HFF-Myc (cell line): ENCODE results near the gene LRRFIP2.
"Not testable (repeated sequence)": the region's sequence is repeated elsewhere in the genome, so short reads cannot be mapped to it uniquely, and the experiment has no call there.

Experiments
- DNase-seq: peaks from one replicate; pipeline ENCODE4 v3.0.0-alpha.2; 2011; ENCODE audit warnings: low read depth; ENCODE audit errors: extremely low read depth
- H3K4me3 ChIP-seq: replicated peaks from 2 replicates; pipeline ENCODE4 v1.5.1; 2011; ENCODE audit warnings: low read depth, mild to moderate bottlenecking, control low read depth, low read length
- CTCF ChIP-seq: IDR thresholded peaks from 2 replicates; pipeline ENCODE4 v1.5.1; 2012; ENCODE audit warnings: mild to moderate bottlenecking, low read depth, low read length, control low read depth; ENCODE audit errors: missing control alignments

The LRRFIP2 gene

DNA sequence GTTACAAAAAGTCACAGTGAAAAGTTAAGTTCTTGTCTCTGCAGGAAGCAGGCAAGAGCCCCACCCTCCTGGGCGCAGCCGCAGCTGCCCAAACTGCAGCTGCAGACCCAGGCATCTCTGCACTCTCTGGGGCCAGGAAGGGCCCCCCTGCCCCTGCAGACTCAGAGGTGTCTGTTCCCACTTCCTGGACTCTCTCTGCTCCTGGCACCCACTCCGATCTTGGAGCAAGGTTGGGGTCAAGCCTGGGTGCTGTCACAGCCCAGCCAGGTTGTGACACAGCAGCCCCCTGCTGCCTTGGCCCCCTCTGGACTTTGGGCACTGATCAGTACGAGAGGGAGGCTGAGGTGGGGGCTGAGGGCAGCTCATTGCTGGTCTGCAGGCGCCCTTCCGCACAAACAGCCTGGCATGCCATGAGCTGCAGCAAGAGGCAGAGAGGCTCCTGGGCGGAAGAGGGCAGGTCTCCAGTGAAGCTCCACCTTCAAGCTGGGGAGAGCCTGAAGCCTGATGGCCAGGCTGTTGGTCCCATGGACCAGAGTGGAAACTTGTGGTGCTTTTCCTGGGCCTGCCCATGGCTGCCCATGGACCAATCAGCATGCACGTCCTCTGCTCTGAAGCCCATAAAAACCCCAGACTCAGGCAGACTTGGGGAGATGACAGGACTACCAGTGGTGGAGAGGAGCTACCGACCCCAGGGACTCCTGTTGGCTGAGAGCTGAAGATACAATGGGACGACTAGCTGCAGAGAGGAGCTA is 42.9 kb upstream of the LRRFIP2 start:
- no peak for TF ChIP-seq CTCF
- no peak for DNase-seq
- no peak overlapping the region for H3K4me3 ChIP-seq

DNA sequence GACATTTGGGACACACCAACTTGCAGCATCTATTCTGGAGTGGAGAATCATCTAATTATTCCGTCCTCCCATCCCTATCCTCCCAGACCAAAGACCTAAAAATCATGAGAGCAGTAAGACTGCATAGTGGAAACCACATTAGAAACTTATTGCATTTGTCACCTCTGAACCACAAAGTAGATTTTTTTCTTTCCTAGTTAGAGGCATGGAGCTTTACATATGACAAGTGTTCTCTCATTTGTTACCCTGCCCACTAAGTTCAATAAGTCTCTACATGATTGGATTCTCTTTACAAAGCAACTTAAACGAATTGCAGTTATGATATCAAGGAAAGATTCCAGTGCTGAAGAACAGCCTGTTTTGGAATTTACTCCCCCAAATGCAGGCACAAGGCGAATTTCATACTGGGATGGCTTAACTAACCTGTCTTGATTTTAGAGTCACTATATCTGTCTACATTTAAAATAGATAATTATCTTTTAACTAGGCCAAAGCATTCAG is 42.3 kb upstream of the LRRFIP2 start:
- no peak for TF ChIP-seq CTCF
- no peak overlapping the region for H3K4me3 ChIP-seq
- no peak for DNase-seq

GRCh38 chr3:37214076-37214475 is 39.7 kb upstream of the LRRFIP2 start:
- no peak overlapping the region for H3K4me3 ChIP-seq
- no peak for DNase-seq
- TF ChIP-seq CTCF = no peak

DNA sequence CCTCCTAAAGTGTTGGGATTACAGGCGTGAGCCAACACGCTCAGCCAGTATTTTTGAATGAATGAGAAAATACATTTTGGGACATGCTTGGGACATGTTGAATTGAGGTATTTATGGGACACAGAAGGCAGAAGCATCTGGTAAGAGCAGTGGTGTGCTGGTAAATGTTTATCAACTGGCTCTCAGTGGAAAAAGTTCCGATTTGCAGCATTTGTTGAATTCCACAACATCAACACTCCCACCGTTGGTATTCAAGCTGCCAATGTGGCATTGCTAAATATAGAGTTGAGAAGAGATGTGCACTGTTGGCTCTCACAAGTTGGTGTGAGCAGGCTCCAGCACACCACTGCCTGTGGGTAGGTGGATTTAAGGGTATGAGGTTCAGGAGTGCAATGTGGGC is 35.8 kb upstream of the LRRFIP2 start:
- H3K4me3 ChIP-seq = no peak overlapping the region
- no peak for DNase-seq
- no peak for TF ChIP-seq CTCF

GRCh38 chr3:37208576-37208975 is 34.2 kb upstream of the LRRFIP2 start:
- DNase-seq, H3K4me3 ChIP-seq: not testable (repeated sequence)

DNA sequence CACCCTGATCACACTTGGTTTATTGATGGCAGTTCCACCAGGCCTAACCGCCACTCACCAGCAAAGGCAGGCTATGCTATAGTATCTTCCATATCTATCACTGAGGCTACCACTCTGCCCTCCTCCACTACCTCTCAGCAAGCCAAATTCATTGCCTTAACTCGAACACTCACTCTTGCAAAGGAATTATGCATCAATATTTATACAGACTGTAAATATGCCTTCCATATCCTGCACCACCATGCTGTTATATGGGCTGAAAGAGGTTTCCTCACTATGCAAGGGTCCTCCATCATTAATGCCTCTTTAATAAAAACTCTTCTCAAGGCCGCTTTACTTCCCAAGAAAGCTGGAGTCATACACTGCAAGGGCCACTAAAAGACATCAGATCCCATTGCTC is 33.6 kb upstream of the LRRFIP2 start:
- not testable (repeated sequence) for H3K4me3 ChIP-seq, DNase-seq

DNA sequence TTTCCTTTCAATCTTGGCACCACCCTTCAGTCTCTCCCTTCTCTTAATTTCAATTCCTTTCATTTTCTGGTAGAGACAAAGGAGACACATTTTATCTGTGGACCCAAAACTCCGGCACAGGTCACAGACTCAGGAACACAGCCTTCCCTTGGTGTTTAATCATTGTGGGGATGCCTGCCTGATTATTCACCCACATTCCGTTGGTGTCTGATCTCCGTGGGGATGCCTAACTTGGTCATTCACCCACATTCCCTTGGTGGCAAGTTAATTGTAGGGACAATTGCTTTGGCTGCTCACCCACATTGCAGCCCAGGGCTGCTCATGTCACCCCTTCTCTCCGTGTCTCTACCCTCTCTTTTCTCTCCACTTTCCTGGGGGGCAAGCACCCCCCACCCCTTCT is 31.7 kb upstream of the LRRFIP2 start:
- not testable (repeated sequence) for H3K4me3 ChIP-seq

DNA sequence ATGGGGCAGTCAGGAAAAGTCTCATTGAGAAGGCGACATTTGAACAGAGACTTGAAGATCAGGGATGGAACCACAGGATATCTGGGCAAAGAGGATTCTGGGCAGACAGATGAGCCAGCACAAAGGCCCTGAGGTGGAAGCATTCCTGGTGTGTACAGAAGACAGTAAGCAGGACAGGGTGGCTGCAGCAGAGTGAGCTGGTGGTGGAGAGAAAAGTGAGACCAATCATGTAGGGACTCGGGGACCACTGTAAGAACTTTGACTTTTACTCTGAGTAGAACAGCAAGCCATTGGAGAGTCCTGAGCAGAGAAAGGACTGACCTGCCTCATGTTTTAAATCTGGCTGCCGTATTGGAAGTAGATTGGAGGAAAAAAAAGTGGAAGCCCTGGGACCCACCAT is 29.9 kb upstream of the LRRFIP2 start:
- no peak for DNase-seq
- no peak for TF ChIP-seq CTCF
- no peak overlapping the region for H3K4me3 ChIP-seq

More for the DNA sequence above, 31.7 kb upstream of the LRRFIP2 start:
- not testable (repeated sequence) for DNase-seq
